Nephron (organoid): ENCODE results near the gene UBE2U.

Experiments used
- H3K27ac Mint-ChIP-seq, 3 experiments: 2 replicates each; pipeline ENCODE4 v1.8.0; 2020; ENCODE audit warnings: mixed read lengths in 3 of 3, mild to moderate bottlenecking in 2 of 3, moderate library complexity in 1 of 3
- H3K27me3 Mint-ChIP-seq: 2 replicates; pipeline ENCODE4 v1.8.0; 2021; ENCODE audit warnings: low read depth, mild to moderate bottlenecking, moderate library complexity, mixed read lengths
- H3K36me3 Mint-ChIP-seq: 2 replicates; pipeline ENCODE4 v1.8.0; 2020; ENCODE audit warnings: low read depth, mixed read lengths
- H3K4me1 Mint-ChIP-seq: 2 replicates; pipeline ENCODE4 v1.8.0; 2020; ENCODE audit warnings: mixed read lengths
- H3K4me3 Mint-ChIP-seq, 3 experiments: 2 replicates each; pipeline ENCODE4 v1.8.0; 2020; ENCODE audit warnings: mild to moderate bottlenecking in 3 of 3, mixed read lengths in 3 of 3, moderate library complexity in 2 of 3
- H3K9me3 Mint-ChIP-seq: 2 replicates; pipeline ENCODE4 v1.8.0; 2020; ENCODE audit warnings: mixed read lengths
- CTCF ChIP-seq, 3 experiments: fragments of 200-600 bp; sonication (generic); IDR thresholded peaks; one replicate each; pipeline ENCODE4 v1.5.0; 2021; ENCODE audit warnings: antibody characterized with exemption in 3 of 3; ENCODE audit not compliant: unreplicated experiment in 3 of 3

The UBE2U gene

GRCh38 chr1:64163970-64164369 lies 39.5 kb upstream of the UBE2U start:
- peak overlapping the region; percentile 80 to 88 (median 87) for H3K27ac Mint-ChIP-seq
- H3K36me3 Mint-ChIP-seq, result peaks cover 59% of the 10 kb centered on the region
- TF ChIP-seq CTCF (IDR thresholded peaks at IDR 0.05; ENCODE audit: unreplicated experiment in 3 of 3), result peak; percentile 51 to 58 (median 51)
- no peaks in the 10 kb centered on the region for H3K27me3 Mint-ChIP-seq
- peaks cover 37% of the 10 kb centered on the region for H3K4me1 Mint-ChIP-seq
- H3K9me3 Mint-ChIP-seq, result peaks cover 4% of the 10 kb centered on the region
- H3K4me3 Mint-ChIP-seq, result peak overlapping the region in 1 of 3 experiments; percentile 5

- Mint-ChIP-seq H3K36me3 (peaks cover 62% of the 10 kb centered on the region), H3K27me3 (no peaks in the 10 kb centered on the region), H3K4me3 (no peak overlapping the region), H3K27ac (peak overlapping the region in 1 of 3 experiments; percentile 88), H3K9me3 (peaks cover 18% of the 10 kb centered on the region), H3K4me1 (peaks cover 29% of the 10 kb centered on the region)
- no peak for TF ChIP-seq CTCF (IDR thresholded peaks at IDR 0.05; ENCODE audit: unreplicated experiment in 3 of 3)
Measured at GRCh38 chr1:64166629-64167028, 36.8 kb upstream of the UBE2U start.

- no peaks in the 10 kb centered on the region for H3K27me3 Mint-ChIP-seq
- TF ChIP-seq CTCF (IDR thresholded peaks at IDR 0.05; ENCODE audit: unreplicated experiment in 3 of 3), result no peak
- peak overlapping the region in 1 of 3 experiments; percentile 59 for H3K27ac Mint-ChIP-seq
- H3K36me3 Mint-ChIP-seq, result peaks cover 64% of the 10 kb centered on the region
- H3K4me3 Mint-ChIP-seq, result no peak overlapping the region
- H3K4me1 Mint-ChIP-seq, result peaks cover 29% of the 10 kb centered on the region
- H3K9me3 Mint-ChIP-seq, result peaks cover 20% of the 10 kb centered on the region
Measured at GRCh38 chr1:64167176-64167575, 36.2 kb upstream of the UBE2U start.

- TF ChIP-seq CTCF (IDR thresholded peaks at IDR 0.05; ENCODE audit: unreplicated experiment in 3 of 3), result no peak
- peaks cover 65% of the 10 kb centered on the region for H3K36me3 Mint-ChIP-seq
- peaks cover 20% of the 10 kb centered on the region for H3K9me3 Mint-ChIP-seq
- peak overlapping the region in 2 of 3 experiments; percentile 2 to 26 for H3K4me3 Mint-ChIP-seq
- H3K4me1 Mint-ChIP-seq, result peaks cover 49% of the 10 kb centered on the region
- H3K27me3 Mint-ChIP-seq, result no peaks in the 10 kb centered on the region
- peak overlapping the region; percentile 98 to 99 (median 99) for H3K27ac Mint-ChIP-seq
Measured at GRCh38 chr1:64171246-64171645, 32.2 kb upstream of the UBE2U start.

GRCh38 chr1:64171797-64172281 lies 31.6 kb upstream of the UBE2U start:
- Mint-ChIP-seq H3K9me3 (peaks cover 20% of the 10 kb centered on the region), H3K27ac (peak overlapping the region; percentile 98 to 99 (median 99)), H3K27me3 (peaks cover 4% of the 10 kb centered on the region), H3K4me3 (peak overlapping the region in 2 of 3 experiments; percentile 46 to 51), H3K36me3 (peaks cover 68% of the 10 kb centered on the region), H3K4me1 (peaks cover 51% of the 10 kb centered on the region)
- no peak for TF ChIP-seq CTCF (IDR thresholded peaks at IDR 0.05; ENCODE audit: unreplicated experiment in 3 of 3)

- peaks cover 51% of the 10 kb centered on the region for H3K4me1 Mint-ChIP-seq
- no peak for TF ChIP-seq CTCF (IDR thresholded peaks at IDR 0.05; ENCODE audit: unreplicated experiment in 3 of 3)
- H3K9me3 Mint-ChIP-seq, result peaks cover 20% of the 10 kb centered on the region
- H3K27ac Mint-ChIP-seq, result peak overlapping the region; percentile 98 to 99 (median 99)
- H3K4me3 Mint-ChIP-seq, result peak overlapping the region in 2 of 3 experiments; percentile 21 to 53
- H3K27me3 Mint-ChIP-seq, result peaks cover 4% of the 10 kb centered on the region
- peaks cover 69% of the 10 kb centered on the region for H3K36me3 Mint-ChIP-seq
Measured at GRCh38 chr1:64172458-64172983, 30.9 kb upstream of the UBE2U start.
